Measurements from ENCODE around the gene ATP6V0A1. TPM values are rescaled to one million over a fixed set of nuclear protein-coding genes. Genes with fewer than 3 reads are reported as not detected.

Gene ATP6V0A1
- total and polyA plus RNA-seq, 4 experiments from 2014 or later: 3.9 to 15.9 (median 9.7) TPM

GRCh38 chr17:42522798-42523278 lies 64.2 kb downstream of the ATP6V0A1 start:
- Histone ChIP-seq H3K27ac (ENCODE audit: low read depth, low read length) (no peak overlapping the region), H3K27me3 (ENCODE audit: insufficient read depth, low read length) (no peaks in the 10 kb centered on the region), H3K36me3 (ENCODE audit: insufficient read depth, low read length) (no peaks in the 10 kb centered on the region), H3K4me3 (ENCODE audit: low read length in 2 of 2) (no peak overlapping the region), H3K4me1 (ENCODE audit: insufficient read depth, low read length) (peaks cover 1% of the 10 kb centered on the region), H3K9me3 (ENCODE audit: control insufficient read depth in 1 of 2, low read length in 2 of 2) (no peaks in the 10 kb centered on the region)
- DNase-seq: no peak
- Mint-ChIP-seq H3K4me1 (peaks cover 2 to 11% (median 5%) of the 10 kb centered on the region in 4 donors), H3K27me3 (no peaks in the 10 kb centered on the region), H3K4me3 (no peak overlapping the region), H3K27ac (no peak overlapping the region), H3K9me3 (no peaks in the 10 kb centered on the region), H3K36me3 (peaks cover 0 to 7% of the 10 kb centered on the region in 2 donors)
- intact Hi-C loops (cut with micrococcal nuclease): no loop called here
- CTCF ChIA-PET (ENCODE audit: partially characterized antibody): interaction anchor here (0.6 to 9.2 kb wide), 2 partner anchors 92 to 97 kb away, joined by 3 to 86 read pairs; no protein-coding TSS in a partner anchor
- POLR2A ChIA-PET (ENCODE audit: partially characterized antibody): no interaction called here

DNA sequence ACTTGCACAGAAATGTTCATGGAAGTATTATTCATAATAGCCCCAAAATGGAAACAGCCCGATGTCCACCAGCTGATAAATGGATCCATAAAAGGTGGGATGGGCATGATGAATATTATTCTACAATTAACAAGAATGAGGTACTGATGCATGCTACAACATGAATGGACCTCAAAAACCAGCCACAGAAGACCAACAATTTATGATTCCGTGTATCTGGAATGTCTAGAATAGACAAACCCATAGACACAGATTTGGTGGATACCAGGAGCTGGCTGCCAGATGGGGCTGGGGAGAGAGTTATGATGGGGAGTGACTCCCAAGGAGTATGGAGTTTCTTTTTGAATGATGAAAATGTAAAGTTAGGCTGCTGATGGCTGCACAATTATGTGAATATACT lies 66.5 kb downstream of the ATP6V0A1 start:
- H3K36me3 Mint-ChIP-seq: peaks cover 0 to 7% of the 10 kb centered on the region in 2 donors
- no peak overlapping the region for H3K27ac Mint-ChIP-seq
- no peak for DNase-seq
- H3K27me3 Mint-ChIP-seq: no peaks in the 10 kb centered on the region
- H3K4me3 Mint-ChIP-seq: no peak overlapping the region
- H3K9me3 ChIP-seq (ENCODE audit: control insufficient read depth in 1 of 2, low read length in 2 of 2): no peaks in the 10 kb centered on the region
- no peak overlapping the region for H3K4me3 ChIP-seq (ENCODE audit: low read length in 2 of 2)
- ChIA-PET POLR2A (ENCODE audit: partially characterized antibody) (no interaction called here), CTCF (ENCODE audit: partially characterized antibody) (interaction anchor here (0.6 to 1.1 kb wide), 2 partner anchors 303 to 439 kb away, joined by 3 read pairs; no protein-coding TSS in a partner anchor)
- no peaks in the 10 kb centered on the region for H3K36me3 ChIP-seq (ENCODE audit: insufficient read depth, low read length)
- no peaks in the 10 kb centered on the region for H3K9me3 Mint-ChIP-seq
- H3K4me1 ChIP-seq (ENCODE audit: insufficient read depth, low read length): peaks cover 13% of the 10 kb centered on the region
- intact Hi-C loops (cut with micrococcal nuclease): no loop called here
- no peak overlapping the region for H3K27ac ChIP-seq (ENCODE audit: low read depth, low read length)
- peaks cover 5 to 27% (median 14%) of the 10 kb centered on the region in 4 donors for H3K4me1 Mint-ChIP-seq
- H3K27me3 ChIP-seq (ENCODE audit: insufficient read depth, low read length): no peaks in the 10 kb centered on the region

DNA sequence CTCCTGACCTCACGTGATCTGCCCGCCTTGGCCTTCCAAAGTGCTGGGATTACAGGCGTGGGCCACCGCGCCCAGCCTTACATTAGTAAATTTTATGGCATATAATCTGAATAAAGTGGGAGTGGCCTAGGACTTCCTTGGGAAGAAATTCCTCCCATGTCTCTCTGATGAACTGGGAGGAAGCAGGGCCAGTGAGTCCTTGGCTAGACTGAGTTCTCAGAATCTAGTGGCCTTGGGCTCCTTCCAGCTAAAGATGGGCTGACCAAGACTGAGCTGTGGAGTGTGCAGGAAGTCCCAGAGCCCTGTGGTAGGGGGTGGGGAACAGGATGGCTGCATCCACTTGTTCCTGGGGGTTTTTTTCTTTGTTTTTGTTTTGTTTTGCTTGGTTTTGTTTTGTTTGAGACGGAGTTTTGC lies 67.4 kb downstream of the ATP6V0A1 start:
- no peaks in the 10 kb centered on the region for H3K27me3 ChIP-seq (ENCODE audit: insufficient read depth, low read length)
- Mint-ChIP-seq H3K9me3 (no peaks in the 10 kb centered on the region), H3K27ac (peak overlapping the region in 1 of 7 donors; percentile 35), H3K4me3 (peak overlapping the region in 1 of 8 donors; percentile 41), H3K27me3 (no peaks in the 10 kb centered on the region), H3K4me1 (peaks cover 11 to 35% (median 21%) of the 10 kb centered on the region in 4 donors), H3K36me3 (peaks cover 0 to 7% of the 10 kb centered on the region in 2 donors)
- H3K36me3 ChIP-seq (ENCODE audit: insufficient read depth, low read length): no peaks in the 10 kb centered on the region
- POLR2A ChIA-PET (ENCODE audit: partially characterized antibody): interaction anchor here (1.7 kb wide), 1 partner anchor 137 kb away, joined by 4 read pairs; the partner anchor contains the start of gene STAT3
- H3K4me1 ChIP-seq (ENCODE audit: insufficient read depth, low read length): peaks cover 21% of the 10 kb centered on the region
- DNase-seq: no peak
- no peaks in the 10 kb centered on the region for H3K9me3 ChIP-seq (ENCODE audit: control insufficient read depth in 1 of 2, low read length in 2 of 2)
- intact Hi-C loops (cut with micrococcal nuclease): no loop called here
- no peak overlapping the region for H3K27ac ChIP-seq (ENCODE audit: low read depth, low read length)
- CTCF ChIA-PET (ENCODE audit: partially characterized antibody): interaction anchor here (1.5 to 1.8 kb wide), 3 partner anchors 8 to 98 kb away, joined by 3 to 8 read pairs (median 7); no protein-coding TSS in a partner anchor
- H3K4me3 ChIP-seq (ENCODE audit: low read length in 2 of 2): no peak overlapping the region

GRCh38 chr17:42527932-42528331 lies 69.3 kb downstream of the ATP6V0A1 start:
- Mint-ChIP-seq H3K36me3 (no peaks in the 10 kb centered on the region), H3K4me1 (peaks cover 17 to 44% (median 29%) of the 10 kb centered on the region in 4 donors), H3K27ac (no peak overlapping the region), H3K9me3 (no peaks in the 10 kb centered on the region), H3K27me3 (no peaks in the 10 kb centered on the region), H3K4me3 (no peak overlapping the region)
- Histone ChIP-seq H3K4me3 (ENCODE audit: low read length in 2 of 2) (no peak overlapping the region), H3K27ac (ENCODE audit: low read depth, low read length) (no peak overlapping the region), H3K27me3 (ENCODE audit: insufficient read depth, low read length) (no peaks in the 10 kb centered on the region), H3K36me3 (ENCODE audit: insufficient read depth, low read length) (no peaks in the 10 kb centered on the region), H3K9me3 (ENCODE audit: control insufficient read depth in 1 of 2, low read length in 2 of 2) (no peaks in the 10 kb centered on the region), H3K4me1 (ENCODE audit: insufficient read depth, low read length) (peaks cover 29% of the 10 kb centered on the region)
- CTCF ChIA-PET (ENCODE audit: partially characterized antibody): interaction anchor here (0.6 to 1.8 kb wide), 11 partner anchors 10 to 216 kb away, joined by 3 to 9 read pairs (median 5); partner anchors contain the start of genes CAVIN1 and STAT3
- intact Hi-C loops (cut with micrococcal nuclease): loop anchor here (1.0 kb wide), 2 partner anchors 11 to 100 kb away; no protein-coding TSS in a partner anchor
- POLR2A ChIA-PET (ENCODE audit: partially characterized antibody): interaction anchor here (0.5 to 1.7 kb wide), 4 partner anchors 27 to 662 kb away, joined by 3 to 4 read pairs (median 4); partner anchors contain the start of gene STAT3
- DNase-seq: no peak

- Mint-ChIP-seq H3K4me1 (peaks cover 17 to 48% (median 34%) of the 10 kb centered on the region in 4 donors), H3K36me3 (no peaks in the 10 kb centered on the region), H3K4me3 (peak overlapping the region in 1 of 8 donors; percentile 5), H3K27ac (peak overlapping the region in 2 of 7 donors; percentile 24 to 36), H3K27me3 (no peaks in the 10 kb centered on the region), H3K9me3 (no peaks in the 10 kb centered on the region)
- CTCF ChIA-PET (ENCODE audit: partially characterized antibody): interaction anchor here (0.7 to 1.8 kb wide), 3 partner anchors 20 to 216 kb away, joined by 4 to 7 read pairs (median 4); no protein-coding TSS in a partner anchor
- peaks cover 29% of the 10 kb centered on the region for H3K4me1 ChIP-seq (ENCODE audit: insufficient read depth, low read length)
- intact Hi-C loops (cut with micrococcal nuclease): no loop called here
- POLR2A ChIA-PET (ENCODE audit: partially characterized antibody): no interaction called here
- H3K27ac ChIP-seq (ENCODE audit: low read depth, low read length): no peak overlapping the region
- no peak for DNase-seq
- H3K4me3 ChIP-seq (ENCODE audit: low read length in 2 of 2): no peak overlapping the region
- no peaks in the 10 kb centered on the region for H3K36me3 ChIP-seq (ENCODE audit: insufficient read depth, low read length)
- no peaks in the 10 kb centered on the region for H3K9me3 ChIP-seq (ENCODE audit: control insufficient read depth in 1 of 2, low read length in 2 of 2)
- H3K27me3 ChIP-seq (ENCODE audit: insufficient read depth, low read length): no peaks in the 10 kb centered on the region
Observed at GRCh38 chr17:42529061-42529460, 70.4 kb downstream of the ATP6V0A1 start.

DNA sequence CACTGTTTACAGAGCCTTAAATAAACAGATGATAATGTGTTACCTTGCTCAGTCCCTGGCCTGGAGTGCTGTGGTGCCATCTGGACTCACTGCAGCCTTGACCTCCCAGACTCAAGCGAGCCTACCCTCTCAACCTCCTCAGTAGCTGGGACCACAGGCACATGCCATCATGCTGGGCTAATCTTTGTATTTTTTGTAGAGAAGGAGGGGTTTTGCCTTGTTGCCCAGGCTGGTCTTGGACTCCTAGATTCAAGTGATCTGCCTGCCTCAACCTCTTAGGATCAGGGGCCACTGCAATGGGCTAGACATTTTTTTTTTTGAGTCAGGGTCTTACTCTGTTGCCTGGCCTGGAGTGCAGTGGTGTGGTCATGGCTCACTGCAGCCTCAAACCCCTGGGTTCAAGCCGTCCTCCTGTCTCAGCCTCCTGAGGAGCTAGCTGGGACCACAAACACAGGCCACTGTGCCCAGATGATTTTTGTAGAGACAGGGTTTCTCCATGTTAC lies 72.3 kb downstream of the ATP6V0A1 start:
- H3K36me3 ChIP-seq (ENCODE audit: insufficient read depth, low read length): no peaks in the 10 kb centered on the region
- no peak for DNase-seq
- Mint-ChIP-seq H3K27me3 (no peaks in the 10 kb centered on the region), H3K27ac (peak overlapping the region; percentile 4 to 86 (median 73)), H3K36me3 (no peaks in the 10 kb centered on the region), H3K4me1 (peaks cover 21 to 53% (median 39%) of the 10 kb centered on the region in 4 donors), H3K9me3 (no peaks in the 10 kb centered on the region), H3K4me3 (peak overlapping the region in 5 of 8 donors; percentile 32 to 92 (median 44))
- intact Hi-C loops (cut with micrococcal nuclease): loop anchor here (5.0 kb wide), 2 partner anchors 46 to 146 kb away; partner anchors contain the start of genes PLEKHH3 and PSMC3IP
- no peak overlapping the region for H3K4me3 ChIP-seq (ENCODE audit: low read length in 2 of 2)
- no peak overlapping the region for H3K27ac ChIP-seq (ENCODE audit: low read depth, low read length)
- no peaks in the 10 kb centered on the region for H3K27me3 ChIP-seq (ENCODE audit: insufficient read depth, low read length)
- H3K4me1 ChIP-seq (ENCODE audit: insufficient read depth, low read length): peaks cover 40% of the 10 kb centered on the region
- no peaks in the 10 kb centered on the region for H3K9me3 ChIP-seq (ENCODE audit: control insufficient read depth in 1 of 2, low read length in 2 of 2)
- ChIA-PET POLR2A (ENCODE audit: partially characterized antibody) (interaction anchor here (1.1 to 2.7 kb wide), 9 partner anchors 10 to 143 kb away, joined by 3 to 10 read pairs (median 5); partner anchors contain the start of genes PSMC3IP and STAT3), CTCF (ENCODE audit: partially characterized antibody) (interaction anchor here (0.7 to 4.0 kb wide), 7 partner anchors 12 to 466 kb away, joined by 3 to 27 read pairs (median 5); no protein-coding TSS in a partner anchor)

Data from CD4-positive, alpha-beta memory T cell (primary cell).